ENCODE results near the gene PYGO1.
"Not testable (repeated sequence)": the region's sequence is repeated elsewhere in the genome, so short reads cannot be mapped to it uniquely, and the experiment has no call there.

The PYGO1 gene

GRCh38 chr15:55564347-55565145, 23.6 kb downstream of the PYGO1 start:
- no peak for DNase-seq (ENCODE audit: low read depth in 2 of 2)

- DNase-seq (ENCODE audit: low read depth in 2 of 2) = no peak
Observed at GRCh38 chr15:55562601-55563000, 25.5 kb downstream of the PYGO1 start.

- DNase-seq (ENCODE audit: low read depth in 2 of 2) = no peak
Observed at GRCh38 chr15:55555089-55555488, 33.1 kb downstream of the PYGO1 start.

GRCh38 chr15:55552926-55553325, 35.2 kb downstream of the PYGO1 start:
- DNase-seq (ENCODE audit: low read depth in 2 of 2) = no peak

- no peak for DNase-seq (ENCODE audit: low read depth in 2 of 2)
Observed at GRCh38 chr15:55552451-55552850, 35.7 kb downstream of the PYGO1 start.

GRCh38 chr15:55549305-55549704, 38.8 kb downstream of the PYGO1 start:
- DNase-seq (ENCODE audit: low read depth in 2 of 2) = no peak

GRCh38 chr15:55546718-55547117, 41.4 kb downstream of the PYGO1 start:
- DNase-seq (ENCODE audit: low read depth in 2 of 2) = no peak

- no peak for DNase-seq (ENCODE audit: low read depth in 2 of 2)
Observed at GRCh38 chr15:55535436-55535835, 52.7 kb downstream of the PYGO1 start.

GRCh38 chr15:55532944-55533343, 55.2 kb downstream of the PYGO1 start:
- DNase-seq (ENCODE audit: low read depth in 2 of 2) = no peak

- no peak for DNase-seq (ENCODE audit: low read depth in 2 of 2)
Observed at GRCh38 chr15:55530861-55531313, 57.3 kb downstream of the PYGO1 start.

GRCh38 chr15:55528812-55529211, 59.3 kb downstream of the PYGO1 start:
- no peak for DNase-seq (ENCODE audit: low read depth in 2 of 2)

- no peak for DNase-seq (ENCODE audit: low read depth in 2 of 2)
Observed at GRCh38 chr15:55527150-55527549, 61.0 kb downstream of the PYGO1 start.

- no peak for DNase-seq (ENCODE audit: low read depth in 2 of 2)
Observed at GRCh38 chr15:55526559-55527036, 61.5 kb downstream of the PYGO1 start.

- DNase-seq (ENCODE audit: low read depth in 2 of 2) = no peak
Observed at GRCh38 chr15:55522742-55523450, 65.2 kb downstream of the PYGO1 start.

- DNase-seq (ENCODE audit: low read depth in 2 of 2) = no peak
Observed at GRCh38 chr15:55518641-55519040, 69.5 kb downstream of the PYGO1 start.

GRCh38 chr15:55518009-55518408, 70.1 kb downstream of the PYGO1 start:
- DNase-seq (ENCODE audit: low read depth in 2 of 2) = no peak

GRCh38 chr15:55515991-55516776, 72.0 kb downstream of the PYGO1 start:
- no peak for DNase-seq (ENCODE audit: low read depth in 2 of 2)

- no peak for DNase-seq (ENCODE audit: low read depth in 2 of 2)
Observed at GRCh38 chr15:55515491-55515890, 72.7 kb downstream of the PYGO1 start.

- DNase-seq (ENCODE audit: low read depth in 2 of 2) = no peak
Observed at GRCh38 chr15:55514414-55514850, 73.7 kb downstream of the PYGO1 start.

GRCh38 chr15:55513621-55514413, 74.3 kb downstream of the PYGO1 start:
- DNase-seq (ENCODE audit: low read depth in 2 of 2) = not testable (repeated sequence)

- DNase-seq (ENCODE audit: low read depth in 2 of 2) = no peak
Observed at GRCh38 chr15:55513152-55513551, 75.0 kb downstream of the PYGO1 start.

All from stimulated activated CD8-positive, alpha-beta memory T cell treated with anti-CD3 and anti-CD28 coated beads, Interleukin-15, amount 100 ng/mL, for 4 hours (primary cell).